ENCODE data around the gene PSME3IP1. TPM values are rescaled to one million over a fixed set of nuclear protein-coding genes. Genes with fewer than 3 reads are reported as not detected.
"Not testable (repeated sequence)": the region's sequence is repeated elsewhere in the genome, so short reads cannot be mapped to it uniquely, and the experiment has no call there.

PSME3IP1 gene
- total RNA-seq, 1 donor from 2014 or later: 94.4 TPM

DNA sequence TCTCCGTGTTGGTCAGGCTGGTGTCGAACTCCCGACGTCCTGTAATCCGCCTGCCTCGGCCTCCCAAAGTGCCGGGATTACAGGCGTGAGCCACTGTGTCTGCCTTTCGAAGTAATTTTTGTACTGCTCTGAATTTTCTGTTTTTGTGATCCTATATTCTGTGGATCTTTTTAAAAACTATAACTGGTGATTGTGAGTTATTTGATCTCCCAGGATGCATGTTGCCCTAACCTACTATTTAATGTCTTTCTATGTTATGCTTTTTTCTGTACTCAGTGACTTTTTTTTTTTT is 2.8 kb upstream of the PSME3IP1 start:
- peaks cover 37% of the 10 kb centered on the region for H3K4me1 Mint-ChIP-seq (ENCODE audit: unreplicated experiment)
- peak overlapping the region; percentile 66 for H3K4me3 Mint-ChIP-seq
- H3K27me3 Mint-ChIP-seq: no peaks in the 10 kb centered on the region
- TF ChIP-seq, protein P1, sequence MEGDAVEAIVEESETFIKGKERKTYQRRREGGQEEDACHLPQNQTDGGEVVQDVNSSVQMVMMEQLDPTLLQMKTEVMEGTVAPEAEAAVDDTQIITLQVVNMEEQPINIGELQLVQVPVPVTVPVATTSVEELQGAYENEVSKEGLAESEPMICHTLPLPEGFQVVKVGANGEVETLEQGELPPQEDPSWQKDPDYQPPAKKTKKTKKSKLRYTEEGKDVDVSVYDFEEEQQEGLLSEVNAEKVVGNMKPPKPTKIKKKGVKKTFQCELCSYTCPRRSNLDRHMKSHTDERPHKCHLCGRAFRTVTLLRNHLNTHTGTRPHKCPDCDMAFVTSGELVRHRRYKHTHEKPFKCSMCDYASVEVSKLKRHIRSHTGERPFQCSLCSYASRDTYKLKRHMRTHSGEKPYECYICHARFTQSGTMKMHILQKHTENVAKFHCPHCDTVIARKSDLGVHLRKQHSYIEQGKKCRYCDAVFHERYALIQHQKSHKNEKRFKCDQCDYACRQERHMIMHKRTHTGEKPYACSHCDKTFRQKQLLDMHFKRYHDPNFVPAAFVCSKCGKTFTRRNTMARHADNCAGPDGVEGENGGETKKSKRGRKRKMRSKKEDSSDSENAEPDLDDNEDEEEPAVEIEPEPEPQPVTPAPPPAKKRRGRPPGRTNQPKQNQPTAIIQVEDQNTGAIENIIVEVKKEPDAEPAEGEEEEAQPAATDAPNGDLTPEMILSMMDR (conservative IDR thresholded peaks at IDR 0.05): no peak
- no peak for DNase-seq (ENCODE audit: extremely low spot score, unreplicated experiment)
- no peaks in the 10 kb centered on the region for H3K36me3 Mint-ChIP-seq
- H3K9me3 Mint-ChIP-seq: no peaks in the 10 kb centered on the region
- H3K27ac Mint-ChIP-seq: no peak overlapping the region

DNA sequence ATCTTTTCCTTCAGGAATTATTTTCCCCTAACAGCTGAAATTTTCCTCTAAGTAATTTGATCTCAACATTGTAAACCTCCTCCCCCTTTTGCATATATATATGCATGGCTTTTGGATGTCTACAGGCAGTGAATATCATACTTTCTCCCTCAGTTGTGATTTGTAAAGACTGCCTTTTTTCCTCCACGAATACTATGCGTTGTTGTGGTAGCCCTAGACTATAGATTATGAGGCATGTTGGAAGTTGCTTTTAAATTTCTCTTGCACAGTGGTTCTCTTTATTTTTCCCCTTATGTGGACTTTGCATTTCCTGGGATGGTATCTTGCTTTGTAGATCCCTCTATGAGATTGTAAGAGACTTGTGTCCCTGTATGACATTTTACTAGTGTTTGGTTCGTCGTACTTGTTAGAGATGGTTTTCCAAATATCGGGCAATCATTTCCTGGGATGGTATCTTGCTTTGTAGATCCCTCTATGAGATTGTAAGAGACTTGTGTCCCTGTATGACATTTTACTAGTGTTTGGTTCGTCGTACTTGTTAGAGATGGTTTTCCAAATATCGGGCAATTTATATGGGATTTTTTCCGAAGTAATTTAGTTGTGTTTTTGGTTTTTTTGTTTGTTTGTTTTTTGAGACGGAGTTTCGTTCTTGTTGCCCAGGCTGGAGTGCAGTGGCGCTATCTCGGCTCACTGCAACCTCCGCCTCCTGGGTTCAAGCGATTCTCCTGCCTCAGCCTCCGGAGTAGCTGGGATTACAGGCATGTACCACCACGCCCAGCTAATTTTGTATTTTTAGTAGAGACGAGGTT is 2.3 kb upstream of the PSME3IP1 start:
- not testable (repeated sequence) for H3K27me3 Mint-ChIP-seq; H3K36me3 Mint-ChIP-seq; DNase-seq (ENCODE audit: extremely low spot score, unreplicated experiment); H3K9me3 Mint-ChIP-seq
- Mint-ChIP-seq H3K4me1 (ENCODE audit: unreplicated experiment) (peaks cover 36% of the 10 kb centered on the region), H3K27ac (peak overlapping the region; percentile 94), H3K4me3 (peak overlapping the region; percentile 99)

DNA sequence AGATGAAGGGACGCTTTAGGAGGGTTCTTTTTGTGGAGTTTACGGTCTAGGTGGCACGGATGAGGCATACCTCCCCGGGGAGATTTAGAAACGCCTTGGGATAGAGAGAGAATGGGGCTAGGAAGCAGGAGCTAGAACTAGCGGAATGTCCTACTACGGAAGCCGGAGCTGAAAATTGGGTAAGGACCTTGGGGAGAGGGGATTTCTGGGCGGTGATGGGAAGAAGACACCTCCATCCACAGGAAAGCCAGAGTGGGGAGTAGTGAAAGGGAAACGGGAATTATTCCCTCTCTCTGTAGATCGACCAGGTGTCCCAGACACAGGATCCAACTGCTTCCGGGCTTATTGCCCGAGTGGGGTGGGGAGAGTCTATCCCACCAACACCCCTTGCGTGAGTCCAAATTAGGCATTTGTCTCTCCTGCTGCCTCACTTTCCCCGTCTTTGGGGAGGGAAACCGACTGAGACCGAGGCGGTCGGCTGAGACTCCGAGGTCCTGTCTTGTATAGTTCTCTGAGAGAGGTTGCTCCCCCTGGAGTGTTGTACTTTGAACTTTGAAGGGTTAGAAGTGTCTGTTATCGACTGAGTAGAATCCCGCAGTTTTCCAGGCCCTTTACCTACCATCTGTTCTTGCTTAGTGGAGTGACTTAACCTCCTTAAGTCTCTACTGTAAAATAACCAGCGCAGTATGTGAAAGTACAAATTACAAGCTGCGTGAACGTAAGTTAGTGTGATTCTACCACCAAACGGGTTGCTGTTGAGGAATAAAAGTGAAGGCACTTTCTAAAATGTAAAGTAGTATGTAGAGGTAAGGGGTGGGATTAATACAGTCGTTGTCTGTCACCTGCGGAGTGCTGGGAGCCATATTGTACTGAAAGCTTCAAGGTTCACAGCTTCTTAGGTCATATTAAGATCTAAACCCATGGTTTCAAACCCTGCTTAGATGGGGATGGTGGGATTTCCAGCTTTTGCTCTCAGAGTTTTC is 1.3 kb upstream of the PSME3IP1 start:
- DNase-seq (ENCODE audit: extremely low spot score, unreplicated experiment): no peak
- Mint-ChIP-seq H3K4me1 (ENCODE audit: unreplicated experiment) (peaks cover 33% of the 10 kb centered on the region), H3K27ac (peak overlapping the region; percentile 94), H3K27me3 (no peaks in the 10 kb centered on the region), H3K36me3 (no peaks in the 10 kb centered on the region), H3K4me3 (peak overlapping the region; percentile 99), H3K9me3 (no peaks in the 10 kb centered on the region)
- TF ChIP-seq, protein P1 (conservative IDR thresholded peaks at IDR 0.05): no peak

DNA sequence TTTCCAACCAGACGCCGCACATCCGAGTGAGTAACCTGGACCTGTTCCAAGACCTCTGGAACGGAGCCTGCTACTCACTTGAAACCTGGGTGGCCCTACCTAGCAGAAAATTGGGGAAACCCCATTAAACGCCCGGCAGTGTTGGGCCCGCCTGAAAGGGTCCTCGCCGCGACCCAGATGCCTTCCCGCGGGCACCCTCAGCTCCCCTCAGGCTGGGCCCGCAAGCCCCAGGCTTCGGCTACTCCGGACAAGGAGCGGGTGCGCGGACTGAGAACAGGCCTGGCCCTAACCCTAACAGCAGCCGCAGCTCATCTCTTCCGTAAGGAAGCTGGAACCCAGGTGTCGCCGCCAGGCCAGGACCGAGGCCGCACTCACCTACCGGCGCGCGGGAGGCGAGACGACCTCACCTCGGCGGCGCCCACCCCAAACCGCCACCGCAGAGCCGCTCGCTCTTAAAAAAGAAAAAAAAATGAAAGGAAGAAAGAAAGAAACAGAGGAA is 344 bp downstream of the PSME3IP1 start:
- no peaks in the 10 kb centered on the region for H3K36me3 Mint-ChIP-seq
- TF ChIP-seq, protein P1 (conservative IDR thresholded peaks at IDR 0.05): no peak
- H3K4me3 Mint-ChIP-seq: peak overlapping the region; percentile 99
- peak overlapping the region; percentile 94 for H3K27ac Mint-ChIP-seq
- no peaks in the 10 kb centered on the region for H3K27me3 Mint-ChIP-seq
- DNase-seq (ENCODE audit: extremely low spot score, unreplicated experiment): no peak
- H3K9me3 Mint-ChIP-seq: no peaks in the 10 kb centered on the region
- H3K4me1 Mint-ChIP-seq (ENCODE audit: unreplicated experiment): peaks cover 25% of the 10 kb centered on the region

DNA sequence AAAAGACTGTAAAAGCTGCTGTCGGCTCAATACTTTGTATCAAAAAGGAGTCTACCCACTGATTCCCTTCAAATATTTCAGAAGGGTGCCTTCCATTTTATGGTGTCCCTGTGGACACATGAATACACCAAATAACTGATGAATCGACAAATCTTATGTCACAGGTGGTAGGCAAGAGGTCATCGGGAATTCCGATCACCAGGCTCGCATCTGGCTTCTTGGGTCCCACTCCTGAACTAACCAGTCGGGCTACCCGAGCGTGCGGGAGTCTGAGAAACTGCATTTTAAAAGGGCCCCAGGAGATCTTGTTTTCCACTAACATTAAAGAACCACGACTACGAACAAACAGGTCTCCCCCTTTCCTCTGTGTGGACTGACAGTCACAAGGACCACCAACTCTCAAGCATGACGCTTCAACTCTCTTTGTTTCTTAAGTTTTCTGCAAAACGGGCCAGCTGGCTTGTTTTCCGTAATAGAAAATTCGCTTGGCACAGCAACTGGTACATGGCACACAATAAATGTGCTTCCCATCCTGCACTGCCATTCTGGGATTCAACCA is 873 bp downstream of the PSME3IP1 start:
- H3K36me3 Mint-ChIP-seq: no peaks in the 10 kb centered on the region
- DNase-seq (ENCODE audit: extremely low spot score, unreplicated experiment): no peak
- H3K27me3 Mint-ChIP-seq: no peaks in the 10 kb centered on the region
- peaks cover 25% of the 10 kb centered on the region for H3K4me1 Mint-ChIP-seq (ENCODE audit: unreplicated experiment)
- peak overlapping the region; percentile 99 for H3K4me3 Mint-ChIP-seq
- H3K27ac Mint-ChIP-seq: peak overlapping the region; percentile 94
- no peaks in the 10 kb centered on the region for H3K9me3 Mint-ChIP-seq
- TF ChIP-seq, protein P1 (conservative IDR thresholded peaks at IDR 0.05): no peak

All from type B pancreatic cell (in vitro differentiated cells).